ENCODE measurements around the gene BCAS4.

GRCh38 chr20:50867805-50868204 is 72.9 kb downstream of the BCAS4 start:
- no peak for TF ChIP-seq EP300 (IDR thresholded peaks at IDR 0.05)
- no peak for TF ChIP-seq CTCF (IDR thresholded peaks at IDR 0.05)
